ENCODE measurements around the gene GTF2F2.
A peak's percentile ranks its signal among the peaks of the same experiment; 100 is the strongest.
"Not testable (repeated sequence)": the region's sequence is repeated elsewhere in the genome, so short reads cannot be mapped to it uniquely, and the experiment has no call there.

GTF2F2 gene

GRCh38 chr13:45254396-45254795, 134.1 kb downstream of the GTF2F2 start:
- DNase-seq (no peak), ATAC-seq (no peak)

GRCh38 chr13:45255247-45255987, 135.1 kb downstream of the GTF2F2 start:
- DNase-seq: no peak
- no peak for ATAC-seq

GRCh38 chr13:45256254-45256653, 135.9 kb downstream of the GTF2F2 start:
- ATAC-seq: no peak
- DNase-seq: no peak

- no peak for DNase-seq
- no peak for ATAC-seq
These were observed 137.5 kb downstream of the GTF2F2 start for GRCh38 chr13:45257638-45258333.

- ATAC-seq (no peak), DNase-seq (no peak)
These were observed 138.0 kb downstream of the GTF2F2 start for GRCh38 chr13:45258334-45258675.

GRCh38 chr13:45267215-45267614, 146.9 kb downstream of the GTF2F2 start:
- no peak for DNase-seq
- no peak for ATAC-seq

- DNase-seq (no peak), ATAC-seq (no peak)
These were observed 148.9 kb downstream of the GTF2F2 start for GRCh38 chr13:45269204-45269603.

- no peak for DNase-seq
- ATAC-seq: no peak
These were observed 156.6 kb downstream of the GTF2F2 start for GRCh38 chr13:45276913-45277312.

- DNase-seq: no peak
- no peak for ATAC-seq
These were observed 157.9 kb downstream of the GTF2F2 start for GRCh38 chr13:45278096-45278645.

GRCh38 chr13:45280011-45280410, 159.7 kb downstream of the GTF2F2 start:
- DNase-seq (no peak), ATAC-seq (no peak)

GRCh38 chr13:45280751-45281634, 160.7 kb downstream of the GTF2F2 start:
- DNase-seq: peak; percentile 71
- ATAC-seq: peak; percentile 99

- no peak for DNase-seq
- no peak for ATAC-seq
These were observed 162.7 kb downstream of the GTF2F2 start for GRCh38 chr13:45282994-45283393.

GRCh38 chr13:45289936-45290563, 169.7 kb downstream of the GTF2F2 start:
- no peak for DNase-seq
- no peak for ATAC-seq

- no peak for DNase-seq
- ATAC-seq: no peak
These were observed 171.9 kb downstream of the GTF2F2 start for GRCh38 chr13:45292176-45292575.

- DNase-seq (no peak), ATAC-seq (no peak)
These were observed 175.2 kb downstream of the GTF2F2 start for GRCh38 chr13:45295536-45295935.

GRCh38 chr13:45296259-45296658, 175.9 kb downstream of the GTF2F2 start:
- DNase-seq (no peak), ATAC-seq (no peak)

- DNase-seq (no peak), ATAC-seq (peak; percentile 74)
These were observed 177.3 kb downstream of the GTF2F2 start for GRCh38 chr13:45297456-45298205.

- ATAC-seq (no peak), DNase-seq (no peak)
These were observed 177.8 kb downstream of the GTF2F2 start for GRCh38 chr13:45298206-45298505.

GRCh38 chr13:45298550-45298949, 178.2 kb downstream of the GTF2F2 start:
- not testable (repeated sequence) for DNase-seq, ATAC-seq

- no peak for DNase-seq
These were observed 178.9 kb downstream of the GTF2F2 start for GRCh38 chr13:45299194-45299593.

GRCh38 chr13:45300190-45300985, 180.1 kb downstream of the GTF2F2 start:
- DNase-seq: no peak
- ATAC-seq: no peak

More at GRCh38 chr13:45299194-45299593, 178.9 kb downstream of the GTF2F2 start:
- ATAC-seq: no peak

Measured in stimulated activated naive CD8-positive, alpha-beta T cell treated with anti-CD3 and anti-CD28 coated beads, Interleukin-15, Interleukin-2, amounts not matched to agents 100 U/mL and 50 U/mL, for 24 hours (primary cell).